Adrenal gland (tissue), 12 donors: ENCODE results near the gene RYR2. TPM values are rescaled to one million over a fixed set of nuclear protein-coding genes. Genes with fewer than 3 reads are reported as not detected.

ENCODE experiments used
- DNase-seq, 7 donors: peaks; one replicate each; pipeline ENCODE4 v3.0.0-alpha.2; 2019 to 2020
- H3K27ac ChIP-seq, 5 donors: fragments of 200-600 bp; sonication (generic) in 4 of 5; 1 replicate in 3 of 5; 2 replicates in 2 of 5; pipeline versions ENCODE4 v1.5.1 to v1.8.0; 2016 to 2020; ENCODE audit warnings: mild to moderate bottlenecking in 1 of 5
- H3K27me3 ChIP-seq: fragments of 200-600 bp; 2 replicates; pipeline ENCODE4 v1.8.0; 2021
- H3K36me3 ChIP-seq, 2 donors: fragments of 200-600 bp; replicated peaks in 1 of 2; 1 replicate in 1 of 2; 2 replicates in 1 of 2; pipeline versions ENCODE4 v1.5.1 to v1.8.0; 2018 to 2022
- H3K4me1 ChIP-seq, 2 donors: fragments of 200-600 bp; replicated peaks in 1 of 2; 1 replicate in 1 of 2; 2 replicates in 1 of 2; pipeline versions ENCODE4 v1.5.1 to v1.8.0; 2018 to 2021
- H3K4me3 ChIP-seq, 4 donors: fragments of 200-600 bp; sonication (generic) in 3 of 4; one replicate each; pipeline ENCODE4 v1.5.1; 2016 to 2018
- H3K9me3 ChIP-seq, 3 donors: fragments of 200-600 bp; sonication (generic) in 1 of 3; replicated peaks in 1 of 3; 1 replicate in 2 of 3; 2 replicates in 1 of 3; pipeline versions ENCODE4 v1.5.1 to v1.8.0; 2016 to 2021
- POLR2A ChIP-seq, 2 donors: fragments of 450-650 bp; IDR thresholded peaks; one replicate each; pipeline ENCODE4 v1.6.1; 2017; ENCODE audit warnings: antibody characterized with exemption in 2 of 2, mild to moderate bottlenecking in 2 of 2, moderate library complexity in 1 of 2
- WGBS, 4 donors: extraction: QIAGEN DNeasy Blood & Tissue Kit in 2 of 4; methylation state at CpG; one replicate each; pipeline versions ENCODE4 v1.1.5 to v1.1.7; 2013 to 2017; 5-methylcytosine and 5-hydroxymethylcytosine counted together
- intact Hi-C, 2 donors: fragments of 100-400 bp; cut with DNase I; formaldehyde crosslinking; loops; one replicate each; pipeline versions ENCODE4 v1.14.1 to v1.15.0; 2022 to 2023
- polyA plus RNA-seq, 3 donors: library from polyadenylated mRNA; stranded (reverse); fragments of 200-250 nt in 2 of 3; fragments of 350-450 nt in 1 of 3; fragmentation: Illumina TruSeq in 1 of 3; extraction: RNeasy Lipid Tissue Mini Kit (QIAGEN cat#74804) in 1 of 3; gene quantifications; one replicate each; pipeline ENCODE4 v1.2.3, GENCODE V29; 2013 to 2014
- total RNA-seq, 9 donors: library from RNA; depleted of rRNA in 4 of 9; stranded (reverse); fragments of >200 nt in 4 of 9; fragments of 120-200 nt in 1 of 9; fragmentation: NEBNext Ultra II Directional in 1 of 9; extraction: Animal tissue kit (Norgen Biotek cat#: 25700) in 1 of 9; gene quantifications; one replicate each; pipeline versions ENCODE4 v1.1.0 to v1.2.4, GENCODE V29; 2013 to 2023
- TF ChIP-seq, protein P1 (sequence below), 6 experiments: fragments of 450-650 bp in 4 of 6; fragments of 200-600 bp in 2 of 6; sonication (generic) in 1 of 6; IDR thresholded peaks; 1 replicate in 5 of 6; 2 replicates in 1 of 6; pipeline versions ENCODE4 v1.5.1 to v1.8.0; 2016 to 2021; ENCODE audit warnings: antibody characterized with exemption in 6 of 6, mild to moderate bottlenecking in 2 of 6, moderate library complexity in 1 of 6
- donor health status: healthy with polysubstance abuse.
- donor health status: Bipolar disorder and iron deficiency.
- donor health status: DM: yes; HTN: yes; CAD: no.
- donor health status: DM: no; HTN: no; CAD: no.
- donor health status: DM: no; HTN: no; CAD: no.
- donor health status: DM: yes; HTN: yes; CAD: no.

RYR2 gene
- total and polyA plus RNA-seq, 12 donors: 0.07 to 6.3 (median 0.18) TPM; not detected in 1

DNA sequence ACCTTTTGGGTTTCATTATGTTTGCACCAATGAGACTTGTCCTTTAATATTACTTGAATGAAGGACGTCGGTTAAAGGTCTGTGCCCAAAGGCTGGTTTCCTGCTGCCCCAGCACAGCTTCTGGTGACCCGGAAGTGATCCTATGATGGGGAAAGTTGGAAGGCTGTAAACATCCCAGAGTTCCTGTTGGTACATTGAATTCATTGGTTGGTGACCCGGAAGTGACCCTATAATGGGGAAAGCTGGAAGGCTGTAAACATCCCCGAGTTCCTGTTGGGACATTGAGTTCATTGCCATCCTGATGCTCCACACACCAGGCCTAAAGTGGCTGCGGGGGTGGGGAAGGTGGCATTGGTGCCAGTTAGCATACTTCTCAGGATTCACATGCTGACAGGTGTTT is 187.3 kb downstream of the RYR2 start:
- no peaks in the 10 kb centered on the region for H3K36me3 ChIP-seq
- no peak overlapping the region for H3K27ac ChIP-seq
- no peak for DNase-seq
- no peaks in the 10 kb centered on the region for H3K27me3 ChIP-seq
- no peaks in the 10 kb centered on the region for H3K9me3 ChIP-seq
- H3K4me1 ChIP-seq: no peaks in the 10 kb centered on the region
- 77 to 85% (median 80%) methylated on average over 6 of the region's 6 CpGs for WGBS, 4 donors
- intact Hi-C loops: no loop called here
- H3K4me3 ChIP-seq: no peak overlapping the region
- TF ChIP-seq POLR2A (IDR thresholded peaks at IDR 0.05): no peak
- TF ChIP-seq, protein P1, sequence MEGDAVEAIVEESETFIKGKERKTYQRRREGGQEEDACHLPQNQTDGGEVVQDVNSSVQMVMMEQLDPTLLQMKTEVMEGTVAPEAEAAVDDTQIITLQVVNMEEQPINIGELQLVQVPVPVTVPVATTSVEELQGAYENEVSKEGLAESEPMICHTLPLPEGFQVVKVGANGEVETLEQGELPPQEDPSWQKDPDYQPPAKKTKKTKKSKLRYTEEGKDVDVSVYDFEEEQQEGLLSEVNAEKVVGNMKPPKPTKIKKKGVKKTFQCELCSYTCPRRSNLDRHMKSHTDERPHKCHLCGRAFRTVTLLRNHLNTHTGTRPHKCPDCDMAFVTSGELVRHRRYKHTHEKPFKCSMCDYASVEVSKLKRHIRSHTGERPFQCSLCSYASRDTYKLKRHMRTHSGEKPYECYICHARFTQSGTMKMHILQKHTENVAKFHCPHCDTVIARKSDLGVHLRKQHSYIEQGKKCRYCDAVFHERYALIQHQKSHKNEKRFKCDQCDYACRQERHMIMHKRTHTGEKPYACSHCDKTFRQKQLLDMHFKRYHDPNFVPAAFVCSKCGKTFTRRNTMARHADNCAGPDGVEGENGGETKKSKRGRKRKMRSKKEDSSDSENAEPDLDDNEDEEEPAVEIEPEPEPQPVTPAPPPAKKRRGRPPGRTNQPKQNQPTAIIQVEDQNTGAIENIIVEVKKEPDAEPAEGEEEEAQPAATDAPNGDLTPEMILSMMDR (IDR thresholded peaks at IDR 0.05): no peak

DNA sequence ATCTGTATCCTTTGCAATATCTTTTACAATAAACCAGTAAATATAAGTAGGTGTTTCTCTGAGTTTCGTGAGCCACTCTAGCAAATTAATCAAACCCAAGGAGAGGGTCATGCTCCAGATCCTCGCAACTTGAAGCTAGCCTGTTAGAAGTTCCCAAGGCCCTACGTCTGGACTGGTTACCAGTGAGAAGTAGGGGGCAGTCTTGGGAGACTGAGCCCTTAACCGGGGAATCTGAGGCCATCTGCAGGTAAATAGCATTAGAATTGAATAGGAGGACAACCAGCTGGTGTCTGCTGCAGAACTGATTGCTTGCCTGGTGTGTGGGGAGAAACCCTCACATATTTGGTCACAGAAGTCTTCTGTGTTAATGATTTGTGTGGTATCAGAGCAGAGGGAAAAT is 190.5 kb downstream of the RYR2 start:
- Histone ChIP-seq H3K27ac (no peak overlapping the region), H3K36me3 (no peaks in the 10 kb centered on the region), H3K9me3 (no peaks in the 10 kb centered on the region), H3K27me3 (no peaks in the 10 kb centered on the region), H3K4me3 (no peak overlapping the region), H3K4me1 (no peaks in the 10 kb centered on the region)
- WGBS, 4 donors: 61 to 75% (median 64%) methylated on average over 4 of the region's 4 CpGs
- DNase-seq: no peak
- intact Hi-C loops: no loop called here
- TF ChIP-seq POLR2A (IDR thresholded peaks at IDR 0.05): no peak
- TF ChIP-seq, protein P1 (IDR thresholded peaks at IDR 0.05): no peak

DNA sequence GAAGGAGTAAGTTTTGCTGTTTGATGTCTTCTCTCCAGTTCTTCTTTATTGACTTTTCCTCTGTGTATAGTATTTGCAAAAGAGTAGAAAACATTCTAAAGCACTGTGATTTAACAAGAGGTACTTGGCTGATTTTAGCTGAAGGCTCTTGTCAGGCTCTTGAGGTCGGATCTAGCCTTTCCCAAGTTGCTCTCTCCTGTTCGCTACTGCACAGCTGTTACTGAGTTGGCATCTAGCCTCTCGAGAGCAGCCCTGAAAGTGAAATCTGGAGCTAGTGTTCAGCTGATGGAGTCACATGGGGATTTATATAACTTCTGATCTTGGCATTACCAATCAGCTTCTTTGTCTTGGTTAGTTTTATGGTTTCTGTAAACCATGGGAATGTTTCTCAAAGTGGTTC is 193.1 kb downstream of the RYR2 start:
- WGBS, 4 donors: 64 to 78% (median 66%) methylated on average over 3 of the region's 3 CpGs
- H3K27me3 ChIP-seq: no peaks in the 10 kb centered on the region
- H3K4me3 ChIP-seq: no peak overlapping the region
- intact Hi-C loops: no loop called here
- no peak for DNase-seq
- no peak overlapping the region for H3K27ac ChIP-seq
- no peaks in the 10 kb centered on the region for H3K4me1 ChIP-seq
- no peaks in the 10 kb centered on the region for H3K36me3 ChIP-seq
- no peaks in the 10 kb centered on the region for H3K9me3 ChIP-seq
- TF ChIP-seq, protein P1 (IDR thresholded peaks at IDR 0.05): no peak
- no peak for TF ChIP-seq POLR2A (IDR thresholded peaks at IDR 0.05)

DNA sequence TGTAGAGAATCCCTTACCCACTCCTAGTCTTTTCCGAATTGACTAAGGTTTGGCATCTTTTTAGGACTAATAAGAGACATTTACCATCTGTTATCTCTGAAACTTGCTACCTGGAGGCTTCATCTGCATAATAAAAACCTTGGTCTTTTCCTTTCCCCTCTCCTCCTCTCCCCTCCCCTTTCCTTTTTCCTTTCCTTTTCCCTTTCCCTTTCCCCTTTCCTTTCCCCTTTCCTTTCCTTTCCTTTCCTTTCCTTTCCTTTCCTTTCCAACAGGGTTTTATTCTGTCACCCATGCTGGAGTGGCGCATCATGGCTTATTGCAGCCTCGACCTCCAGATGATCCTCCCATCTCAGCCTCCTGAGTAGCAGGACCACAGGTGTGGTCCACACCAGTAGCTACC is 195.7 kb downstream of the RYR2 start:
- Histone ChIP-seq H3K27ac (no peak overlapping the region), H3K4me1 (no peaks in the 10 kb centered on the region), H3K27me3 (no peaks in the 10 kb centered on the region), H3K36me3 (no peaks in the 10 kb centered on the region), H3K9me3 (no peaks in the 10 kb centered on the region), H3K4me3 (no peak overlapping the region)
- TF ChIP-seq, protein P1 (IDR thresholded peaks at IDR 0.05): no peak
- TF ChIP-seq POLR2A (IDR thresholded peaks at IDR 0.05): no peak
- 59 to 92% (median 79%) methylated on average over 3 of the region's 3 CpGs for WGBS, 4 donors
- no peak for DNase-seq
- intact Hi-C loops: no loop called here
